LNCaP clone FGC (cell line): ENCODE measurements around the gene BCL11B.
"Not testable (repeated sequence)": the region's sequence is repeated elsewhere in the genome, so short reads cannot be mapped to it uniquely, and the experiment has no call there.

Experiments
- DNase-seq: peaks from one replicate; pipeline ENCODE4 v3.0.0-alpha.2; 2011; ENCODE audit warnings: low read depth
- H3K4me3 ChIP-seq: 2 replicates; pipeline ENCODE4 v1.5.1; 2011; ENCODE audit warnings: mild to moderate bottlenecking, low read depth, low read length, control low read depth
- TF ChIP-seq, protein P1 (sequence below): IDR thresholded peaks from 2 replicates; pipeline ENCODE4 v1.5.1; 2012; ENCODE audit warnings: mild to moderate bottlenecking; ENCODE audit not compliant: control insufficient read depth, insufficient read depth; ENCODE audit errors: extremely low read depth

Gene BCL11B

DNA sequence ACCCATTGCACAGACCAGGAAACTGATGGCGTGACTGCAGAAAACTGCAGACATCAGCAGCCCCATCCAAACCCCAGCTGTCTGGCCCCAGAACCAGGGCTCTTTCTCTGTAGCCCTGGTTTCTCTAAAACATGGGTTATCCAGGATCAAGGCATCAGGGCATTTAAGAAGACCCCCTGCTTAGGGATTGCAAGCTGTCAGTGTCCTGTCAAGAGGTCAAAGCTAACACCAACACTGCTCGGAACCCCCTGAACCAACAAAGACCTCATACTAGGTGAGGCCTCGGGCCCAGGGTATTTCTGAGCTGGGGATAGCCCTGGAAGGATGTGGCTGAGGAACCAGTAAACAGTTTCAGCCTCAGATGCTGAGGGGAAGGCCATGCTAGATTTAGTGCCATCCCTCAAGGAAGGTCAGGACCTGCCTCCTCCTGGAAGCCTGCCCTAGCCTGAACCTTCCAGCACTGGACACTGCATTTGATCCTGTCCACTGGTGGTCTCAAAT lies 39.2 kb downstream of the BCL11B start:
- DNase-seq, result no peak
- TF ChIP-seq, protein P1, sequence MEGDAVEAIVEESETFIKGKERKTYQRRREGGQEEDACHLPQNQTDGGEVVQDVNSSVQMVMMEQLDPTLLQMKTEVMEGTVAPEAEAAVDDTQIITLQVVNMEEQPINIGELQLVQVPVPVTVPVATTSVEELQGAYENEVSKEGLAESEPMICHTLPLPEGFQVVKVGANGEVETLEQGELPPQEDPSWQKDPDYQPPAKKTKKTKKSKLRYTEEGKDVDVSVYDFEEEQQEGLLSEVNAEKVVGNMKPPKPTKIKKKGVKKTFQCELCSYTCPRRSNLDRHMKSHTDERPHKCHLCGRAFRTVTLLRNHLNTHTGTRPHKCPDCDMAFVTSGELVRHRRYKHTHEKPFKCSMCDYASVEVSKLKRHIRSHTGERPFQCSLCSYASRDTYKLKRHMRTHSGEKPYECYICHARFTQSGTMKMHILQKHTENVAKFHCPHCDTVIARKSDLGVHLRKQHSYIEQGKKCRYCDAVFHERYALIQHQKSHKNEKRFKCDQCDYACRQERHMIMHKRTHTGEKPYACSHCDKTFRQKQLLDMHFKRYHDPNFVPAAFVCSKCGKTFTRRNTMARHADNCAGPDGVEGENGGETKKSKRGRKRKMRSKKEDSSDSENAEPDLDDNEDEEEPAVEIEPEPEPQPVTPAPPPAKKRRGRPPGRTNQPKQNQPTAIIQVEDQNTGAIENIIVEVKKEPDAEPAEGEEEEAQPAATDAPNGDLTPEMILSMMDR, result no peak
- H3K4me3 ChIP-seq, result no peak overlapping the region

DNA sequence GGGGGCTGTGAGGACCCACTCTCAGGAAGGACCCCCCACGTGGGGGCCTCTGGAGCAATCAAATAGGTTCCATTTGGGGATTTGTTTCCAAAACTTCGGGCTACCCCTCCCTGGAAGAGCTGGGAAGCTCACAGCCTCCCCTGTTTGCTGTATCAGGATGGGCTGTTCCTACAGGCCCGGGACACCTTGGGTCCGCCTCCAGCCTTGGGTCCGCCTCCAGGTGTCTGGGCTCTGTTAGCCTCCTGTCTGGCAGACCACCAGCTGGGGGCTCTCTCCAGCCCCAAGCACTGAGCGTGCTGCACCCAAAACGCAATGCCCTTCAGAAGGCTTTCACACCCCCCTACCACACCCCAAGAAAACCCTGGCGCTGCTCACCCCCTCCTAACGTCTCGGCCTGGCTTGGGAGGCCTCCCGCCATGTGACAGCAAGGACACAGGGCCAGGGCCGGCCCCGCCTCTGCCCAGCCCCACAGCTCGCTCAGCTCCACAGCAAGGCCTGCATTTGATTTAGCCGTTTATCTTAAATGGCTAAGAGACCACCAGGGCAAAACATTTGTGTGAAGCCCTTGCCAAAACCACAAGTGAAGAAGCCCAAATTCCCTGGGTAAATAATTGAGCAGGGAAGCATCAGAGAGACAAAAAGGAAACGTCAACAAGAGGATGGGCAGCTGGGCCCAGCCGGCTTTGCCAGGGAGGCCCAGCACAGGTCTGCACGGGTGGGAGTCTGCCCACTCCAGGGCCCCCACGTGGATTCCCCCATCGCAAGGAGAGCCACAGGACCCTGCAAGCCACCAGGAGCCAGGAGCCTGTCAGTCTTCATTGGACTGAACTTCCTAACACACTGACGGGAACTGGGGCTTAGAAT lies 39.9 kb downstream of the BCL11B start:
- DNase-seq, result no peak
- no peak overlapping the region for H3K4me3 ChIP-seq
- TF ChIP-seq, protein P1, result no peak

DNA sequence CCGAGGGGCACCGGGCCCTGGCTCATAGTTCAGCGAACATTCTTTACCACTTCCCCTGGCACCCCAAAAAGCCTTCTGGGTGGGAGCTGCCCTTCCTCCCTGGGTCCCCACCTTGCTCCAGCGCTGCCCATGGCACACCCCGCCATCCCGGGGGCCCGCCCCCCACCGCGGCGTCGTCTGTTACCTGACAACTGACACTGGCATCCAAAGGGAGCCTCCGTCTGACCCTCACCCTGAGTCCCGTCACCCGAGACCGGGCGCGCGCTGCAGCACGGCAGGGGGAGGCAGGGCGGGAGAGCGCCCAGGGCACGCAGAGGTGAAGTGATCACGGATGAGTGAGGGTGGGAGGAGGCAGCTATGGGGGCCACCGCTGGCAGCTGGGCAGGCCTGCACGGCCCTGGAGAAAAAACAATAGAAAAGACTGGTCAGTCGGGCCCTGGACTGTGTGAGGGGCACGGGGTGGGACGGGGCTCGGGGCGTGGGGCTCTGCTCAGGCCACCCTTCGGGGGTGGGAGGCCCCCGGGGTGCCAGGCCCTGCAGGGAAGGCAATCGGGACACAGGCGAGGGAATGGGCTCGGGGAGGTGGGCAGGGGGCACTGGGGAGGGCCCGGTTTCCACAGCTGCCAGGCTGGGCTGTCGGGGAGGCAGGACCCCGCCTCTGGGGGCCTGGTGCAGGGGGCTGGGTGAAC lies 40.7 kb downstream of the BCL11B start:
- no peak overlapping the region for H3K4me3 ChIP-seq
- TF ChIP-seq, protein P1, result no peak
- DNase-seq, result no peak

DNA sequence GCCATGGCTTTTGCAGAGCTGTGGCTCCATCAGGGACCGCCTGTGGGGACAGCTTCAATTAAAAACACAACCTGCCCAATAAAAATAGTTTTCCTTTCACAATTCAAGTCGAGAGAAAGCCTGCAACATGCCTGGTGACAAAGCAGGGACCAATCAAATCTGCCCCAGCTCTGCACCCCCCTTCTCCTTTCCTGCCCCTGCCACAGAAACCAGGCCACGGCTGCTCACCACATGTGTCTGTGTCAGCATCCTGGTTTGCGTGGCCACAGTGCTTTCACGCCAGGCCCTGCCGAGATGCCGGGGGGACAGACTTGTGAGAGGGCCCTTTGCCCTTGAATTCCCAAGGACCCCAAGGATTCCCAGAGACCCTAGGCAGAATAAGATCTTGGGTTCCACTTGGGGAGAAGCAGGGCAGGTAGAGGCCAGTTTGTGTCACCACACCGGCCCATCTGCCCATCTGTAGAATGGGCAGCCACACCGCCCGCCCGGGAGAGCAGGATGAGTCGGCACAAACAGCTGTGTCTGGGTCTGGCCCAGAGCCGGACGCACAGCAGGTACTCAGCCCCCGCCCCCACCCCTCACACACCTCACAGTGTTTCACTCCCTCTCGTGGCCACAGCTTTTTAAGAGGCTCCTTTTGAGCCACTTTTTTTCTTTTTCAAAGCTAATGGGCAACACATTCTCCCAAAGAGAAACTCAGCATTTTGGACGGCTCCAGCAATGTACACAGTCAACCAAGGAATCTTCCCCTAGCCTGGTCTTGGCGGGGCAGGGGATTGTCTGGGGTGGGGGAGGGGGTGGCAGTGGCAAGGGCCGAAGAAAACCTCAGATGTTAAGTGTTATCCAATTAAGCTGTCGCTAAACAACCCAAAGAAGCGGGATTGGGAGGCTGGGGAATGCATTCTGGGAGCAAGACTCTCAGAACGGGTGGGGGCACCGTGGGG lies 41.5 kb downstream of the BCL11B start:
- TF ChIP-seq, protein P1, result peak; percentile 27; the same call in 1 of the 2 replicates
- no peak overlapping the region for H3K4me3 ChIP-seq
- no peak for DNase-seq

DNA sequence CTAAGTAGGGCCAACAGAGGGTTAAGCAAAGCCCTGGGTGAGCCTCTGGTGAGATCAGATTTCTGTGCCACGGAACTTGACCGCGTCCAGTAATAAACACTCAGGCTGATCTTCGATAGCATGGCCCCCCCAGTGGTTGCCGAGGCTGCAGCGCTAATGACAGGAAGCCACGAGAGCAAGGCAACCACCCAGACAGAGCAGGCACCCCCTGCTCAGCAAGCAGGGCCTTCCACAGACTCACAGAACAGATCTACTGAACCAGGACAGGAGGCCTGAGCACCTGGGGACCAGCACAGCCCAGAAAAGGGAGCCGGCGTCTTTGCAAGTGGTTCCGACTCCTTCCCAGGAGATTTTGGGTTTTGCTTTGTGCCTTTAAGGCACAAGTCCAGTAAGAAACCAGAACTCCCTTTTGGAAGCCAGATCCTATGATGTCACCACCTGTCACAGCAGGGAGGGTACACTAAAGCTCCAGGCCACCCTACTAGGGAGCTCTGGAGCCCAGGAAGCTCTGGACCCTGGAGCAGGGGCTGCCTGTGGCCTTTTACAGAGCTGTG lies 42.3 kb downstream of the BCL11B start:
- no peak for DNase-seq
- TF ChIP-seq, protein P1, result no peak
- H3K4me3 ChIP-seq, result no peak overlapping the region

DNA sequence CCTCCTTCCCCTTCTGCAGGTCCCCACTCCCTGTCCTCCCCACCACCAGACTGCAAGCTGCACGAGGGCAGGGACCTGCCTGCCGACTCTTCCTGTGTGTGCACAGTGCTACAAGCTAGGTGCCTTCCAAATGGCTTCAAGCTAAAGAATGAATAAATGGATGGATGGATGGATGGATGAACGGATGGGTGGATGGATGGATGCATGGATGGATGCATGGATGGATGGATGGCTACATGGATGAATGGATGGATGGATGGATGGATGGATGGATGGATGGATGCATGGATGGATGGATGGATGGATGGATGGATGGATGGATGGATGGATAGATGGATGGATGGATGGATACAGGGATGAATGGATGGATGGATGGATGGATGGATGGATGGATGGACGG lies 43.2 kb downstream of the BCL11B start:
- not testable (repeated sequence) for DNase-seq, H3K4me3 ChIP-seq
